ENCODE results near the gene GIMAP1.
A peak's percentile ranks its signal among the peaks of the same experiment; 100 is the strongest.
"Not testable (repeated sequence)": the region's sequence is repeated elsewhere in the genome, so short reads cannot be mapped to it uniquely, and the experiment has no call there.

The GIMAP1 gene

DNA sequence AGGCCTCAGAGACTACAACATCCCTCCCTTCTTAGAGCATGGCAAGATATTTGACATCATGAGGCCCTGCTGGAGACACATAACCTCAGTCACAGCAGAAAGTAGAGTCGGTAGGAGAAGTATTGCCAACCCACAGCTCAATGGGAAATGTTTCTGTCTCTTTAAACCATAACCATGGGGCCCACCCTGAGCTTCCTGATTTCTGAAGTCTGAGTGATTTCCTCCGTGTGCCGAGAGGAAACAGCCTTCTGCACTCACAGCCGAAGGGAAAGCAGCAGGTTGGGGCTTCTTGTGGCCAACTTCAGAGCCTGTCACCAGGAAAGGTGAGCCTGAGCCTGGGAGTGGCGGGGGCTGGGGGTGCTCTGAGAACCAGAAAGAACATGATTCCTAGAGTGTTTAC is at the start of gene GIMAP1:
TSS of gene GIMAP1 (plus strand) at position 246 of the 400 bp plus-strand sequence. CDS start 2,435 bp downstream, outside the sequence.
- peak; percentile 62 to 79 for DNase-seq

DNA sequence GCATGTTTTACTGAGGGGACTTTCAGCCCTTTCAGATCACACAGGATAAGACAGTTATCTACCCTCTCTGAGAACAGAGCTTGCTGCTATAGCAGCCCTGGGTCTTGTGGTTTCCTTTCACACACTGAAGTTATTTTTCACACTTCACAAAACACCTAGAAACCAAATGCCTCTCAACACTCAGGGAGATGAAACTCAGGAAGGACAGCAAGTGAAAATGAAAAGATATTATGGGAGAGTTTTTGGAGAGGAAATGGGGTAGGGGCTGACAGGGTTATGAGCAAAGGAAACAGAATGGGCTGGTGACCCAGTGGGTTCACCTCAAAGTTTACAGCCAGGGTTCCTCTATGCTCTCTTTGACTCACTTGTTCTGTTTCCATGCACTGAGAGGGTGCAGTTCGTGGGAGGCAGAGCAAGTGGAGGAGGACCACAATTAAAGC is 47.9 kb upstream of the GIMAP1 start:
- DNase-seq = no peak

DNA sequence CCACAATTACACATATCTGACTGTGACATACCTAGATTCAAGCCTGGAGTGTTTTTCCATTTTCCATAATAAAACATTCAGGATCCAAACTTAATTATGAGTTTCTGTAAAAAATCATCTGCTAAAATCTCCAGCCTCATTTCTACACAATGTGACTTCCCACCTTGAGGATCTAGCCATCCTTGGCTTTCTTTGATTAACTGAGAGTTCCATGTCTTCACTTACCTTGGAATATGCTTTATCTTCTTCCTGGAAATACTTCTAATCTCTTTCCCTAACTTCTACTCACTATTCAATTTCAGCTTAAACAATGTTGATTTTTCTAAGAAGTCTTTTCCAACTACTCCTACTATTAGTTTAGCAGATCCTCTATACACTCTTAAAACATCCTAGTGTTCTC is 47.4 kb upstream of the GIMAP1 start:
- no peak for DNase-seq

DNA sequence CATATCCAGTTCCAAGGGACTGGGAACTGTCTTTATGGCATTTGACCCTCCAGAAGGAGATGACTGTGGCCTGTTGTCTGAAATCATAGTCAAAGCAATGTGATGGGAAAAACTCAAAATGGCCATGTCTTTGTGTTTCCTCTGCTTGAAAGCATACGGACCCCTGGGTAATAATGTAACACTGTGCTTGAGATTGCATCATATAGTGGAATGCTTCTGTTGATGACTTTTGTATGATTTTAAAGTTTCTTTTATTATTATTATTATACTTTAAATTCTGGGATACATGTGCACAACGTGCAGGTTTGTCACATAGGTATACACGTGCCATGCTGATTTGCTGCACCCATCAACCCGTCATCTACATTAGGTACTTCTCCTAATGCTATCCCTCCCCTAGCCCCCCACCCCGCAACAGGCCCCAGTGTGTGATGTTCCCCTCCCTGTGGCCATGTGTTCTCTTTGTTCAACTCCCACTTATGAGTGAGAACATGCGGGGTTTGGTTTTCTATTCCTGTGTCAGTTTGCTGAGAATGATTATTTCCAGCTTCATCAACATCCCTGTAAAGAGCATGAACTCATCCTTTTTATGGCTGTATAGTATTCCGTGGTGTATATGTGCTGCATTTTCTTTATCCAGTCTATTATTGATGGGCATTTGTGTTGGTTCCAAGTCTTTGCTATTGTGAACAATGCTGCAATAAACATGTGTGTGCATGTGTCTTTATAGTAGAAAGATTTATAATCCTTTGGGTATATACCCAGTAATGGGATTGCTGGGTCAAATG is 44.4 kb upstream of the GIMAP1 start:
- not testable (repeated sequence) for DNase-seq

DNA sequence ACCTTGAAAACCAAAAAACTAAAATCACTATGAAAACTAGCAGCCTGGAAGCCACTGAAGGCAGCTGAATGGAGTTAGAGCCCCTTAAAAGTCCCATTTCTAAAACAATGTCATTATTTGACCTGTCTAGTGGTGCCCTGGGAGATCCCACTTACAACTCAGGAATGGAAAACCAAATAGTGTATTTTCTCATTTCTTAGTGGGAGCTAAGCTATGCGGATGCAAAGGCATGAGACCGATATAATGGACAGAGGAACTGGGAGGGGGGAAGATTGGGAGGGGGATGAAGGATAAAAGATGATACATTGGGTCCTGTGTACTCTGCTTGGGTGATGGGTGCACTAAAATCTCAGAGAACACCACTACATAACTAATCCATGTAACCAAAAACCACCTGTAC is 40.7 kb upstream of the GIMAP1 start:
- no peak for DNase-seq

DNA sequence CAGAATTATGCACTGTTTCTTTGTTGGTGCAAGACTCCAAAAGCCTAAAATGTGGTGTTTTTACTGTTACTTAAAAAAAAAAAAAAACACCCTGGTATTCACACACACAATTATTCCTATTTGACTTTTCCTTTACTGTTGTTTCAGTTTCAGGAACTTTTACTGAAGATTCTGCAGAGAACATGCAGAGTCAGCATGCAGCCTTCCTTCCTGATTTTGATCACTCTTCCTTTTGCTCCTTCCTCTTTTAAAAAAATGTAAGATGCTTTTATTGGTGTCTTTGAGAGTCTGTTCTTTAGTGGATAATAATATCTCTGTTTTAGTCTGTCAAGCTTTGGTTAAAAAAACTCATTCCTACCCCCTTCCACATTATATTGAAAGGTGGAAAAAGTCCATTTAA is 40.1 kb upstream of the GIMAP1 start:
- DNase-seq = peak in 1 of 2 experiments; percentile 32

DNA sequence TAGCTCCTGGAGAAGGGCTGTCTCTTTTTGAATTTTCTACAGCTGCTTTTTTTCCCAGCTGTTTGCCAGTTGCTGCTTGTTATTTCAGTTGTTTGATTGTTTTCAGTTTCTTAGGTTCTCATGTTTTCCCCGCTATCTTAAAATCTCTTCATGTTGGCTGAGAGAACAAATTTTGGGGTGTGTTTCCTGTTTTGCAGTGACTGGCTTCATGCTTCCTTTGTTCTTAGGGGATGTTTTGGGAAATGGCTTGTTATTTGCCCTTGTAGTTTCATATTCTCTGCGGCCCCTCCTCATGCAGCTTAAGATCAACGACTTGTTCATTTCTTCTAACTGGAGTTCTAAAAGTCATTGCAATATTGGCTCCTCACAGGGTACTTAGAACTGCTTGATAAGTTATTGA is 39.6 kb upstream of the GIMAP1 start:
- DNase-seq = not testable (repeated sequence)

DNA sequence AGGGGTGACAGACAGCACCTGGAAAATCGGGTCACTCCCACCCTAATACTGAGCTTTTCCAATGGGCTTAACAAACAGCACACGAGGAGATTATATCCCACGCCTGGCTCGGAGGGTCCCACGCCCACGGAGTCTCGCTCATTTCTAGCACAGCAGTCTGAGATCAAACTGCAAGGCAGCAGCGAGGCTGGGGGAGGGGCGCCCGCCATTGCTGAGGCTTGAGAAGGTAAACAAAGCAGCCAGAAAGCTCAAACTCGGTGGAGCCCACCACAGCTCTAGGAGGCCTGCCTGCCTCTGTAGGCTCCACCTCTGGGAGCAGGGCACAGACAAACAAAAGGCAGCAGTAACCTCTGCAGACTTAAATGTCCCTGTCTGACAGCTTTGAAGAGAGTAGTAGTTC is 37.8 kb upstream of the GIMAP1 start:
- DNase-seq = not testable (repeated sequence)

DNA sequence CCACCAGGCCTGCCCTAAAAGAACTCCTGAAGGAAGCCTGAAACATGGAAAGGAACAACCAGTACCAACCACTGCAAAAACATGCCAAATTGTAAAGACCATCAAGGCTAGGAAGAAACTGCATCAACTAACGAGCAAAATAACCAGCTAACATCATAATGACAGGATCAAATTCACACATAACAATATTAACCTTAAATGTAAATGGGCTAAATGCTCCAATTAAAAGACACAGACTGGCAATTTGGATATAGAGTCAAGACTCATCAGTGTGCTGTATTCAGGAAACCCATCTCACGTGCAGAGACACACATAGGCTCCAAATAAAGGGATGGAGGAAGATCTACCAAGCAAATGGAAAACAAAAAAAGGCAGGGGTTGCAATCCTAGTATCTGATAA is 36.0 kb upstream of the GIMAP1 start:
- not testable (repeated sequence) for DNase-seq

DNA sequence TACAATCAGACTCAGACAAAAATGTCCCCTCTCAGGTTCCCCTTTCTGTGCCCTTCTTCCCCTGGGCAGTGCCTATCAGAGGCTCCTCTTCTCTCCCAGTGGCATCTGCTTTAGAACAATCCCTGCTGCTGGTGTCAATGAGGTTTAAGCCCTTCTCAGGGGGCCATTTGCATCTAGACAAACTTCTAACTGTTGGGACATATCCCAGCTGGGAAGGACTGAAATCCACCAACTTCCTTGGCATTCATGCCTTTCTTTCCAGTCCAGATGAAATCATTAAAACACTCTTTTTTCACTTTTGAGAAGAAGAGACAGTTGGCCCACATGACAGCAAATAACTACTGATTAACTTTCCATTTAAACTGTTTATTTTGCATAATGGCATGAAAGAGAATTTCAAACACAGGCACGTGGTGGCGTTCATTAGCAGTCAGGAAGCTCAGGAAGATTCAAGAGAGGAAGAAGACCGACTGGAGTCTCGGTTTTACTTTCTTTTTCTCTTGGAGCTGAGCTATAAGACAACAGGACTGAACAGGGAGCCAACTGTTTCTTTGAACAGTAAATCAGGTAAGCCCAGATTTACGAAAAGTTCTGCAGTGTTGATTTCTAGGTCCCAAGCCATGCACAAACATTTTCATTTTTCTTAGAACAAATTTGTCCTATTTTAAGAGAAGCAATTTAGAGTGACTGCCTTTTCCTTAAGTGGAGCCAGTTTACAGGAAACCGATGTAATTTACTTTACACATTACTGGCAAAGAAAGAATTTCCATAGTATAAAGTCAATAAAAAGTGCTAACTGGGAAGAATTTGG is 31.0 kb upstream of the GIMAP1 start, which contains the start of gene GIMAP2:
TSS of gene GIMAP2 (plus strand) at position 488 of the 811 bp plus-strand sequence. CDS start 1,354 bp downstream, outside the sequence.
- peak; percentile 52 to 65 for DNase-seq

DNA sequence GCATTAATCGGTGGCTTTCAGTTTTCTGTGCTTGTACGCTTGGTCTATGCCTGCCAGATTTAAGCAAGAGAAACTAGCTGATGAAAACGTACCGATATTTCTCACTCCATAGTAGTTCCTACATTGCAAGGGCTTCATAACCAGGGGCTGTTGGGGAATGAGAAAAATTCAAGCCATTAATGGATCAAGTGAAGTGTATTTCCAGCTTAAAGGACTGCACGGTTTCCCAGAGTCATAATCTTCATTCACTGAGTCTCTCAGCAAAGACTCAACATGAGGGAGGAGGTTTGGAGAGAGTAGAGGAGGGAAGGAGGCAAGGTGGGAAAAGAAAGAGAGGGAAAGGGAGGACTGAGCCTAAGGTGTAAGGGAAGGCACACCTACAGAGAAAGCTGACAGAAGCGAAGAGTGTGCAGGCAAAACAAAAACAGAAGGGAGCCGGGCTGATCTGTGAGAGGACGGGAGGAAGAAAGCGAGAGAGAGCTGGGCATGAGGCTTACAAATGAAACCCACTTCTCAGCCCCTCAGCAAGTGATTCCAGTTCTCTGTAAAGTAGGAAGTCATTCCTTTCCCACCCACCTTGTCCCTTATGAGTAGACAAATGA is 30.3 kb upstream of the GIMAP1 start:
- peak in 1 of 2 experiments; percentile 40 for DNase-seq

DNA sequence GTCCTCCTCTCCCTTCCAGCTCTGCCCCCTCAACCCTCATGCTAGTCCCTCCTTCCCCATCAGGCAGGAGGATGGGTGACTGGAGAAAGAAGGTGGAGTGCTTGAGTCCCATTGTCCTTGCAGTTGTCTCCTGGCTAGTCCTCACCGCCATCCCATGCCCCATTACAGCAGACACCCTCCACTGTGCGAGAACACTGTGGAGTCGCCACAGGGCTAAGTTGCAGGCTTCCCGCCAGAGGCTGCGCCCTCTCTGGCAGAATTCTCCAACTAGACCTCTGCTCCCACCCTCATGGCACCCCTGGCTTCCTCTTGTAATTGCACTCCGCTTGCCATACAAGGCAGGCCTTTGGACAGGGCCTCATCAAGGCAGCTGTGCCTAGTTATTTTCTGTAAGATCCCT is 27.8 kb upstream of the GIMAP1 start:
- no peak for DNase-seq

DNA sequence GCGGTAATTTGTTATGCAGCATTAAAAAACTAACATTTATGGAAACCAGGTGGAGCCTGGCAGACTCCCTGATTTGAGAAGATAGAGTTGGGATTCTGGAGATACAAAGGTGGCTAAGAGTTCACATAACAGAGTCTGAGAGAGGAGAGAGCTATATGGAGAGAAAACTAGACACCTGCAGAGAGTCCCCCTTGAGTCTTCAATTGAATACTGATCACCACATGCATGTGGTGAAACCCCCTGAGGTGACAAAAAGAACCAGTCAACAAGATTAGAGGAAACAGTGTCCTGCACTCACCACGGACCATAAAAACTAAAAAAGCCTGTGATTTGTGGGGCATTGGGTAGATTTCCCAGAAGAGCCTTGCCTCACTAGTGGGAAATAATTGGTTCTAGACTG is 20.8 kb upstream of the GIMAP1 start:
- no peak for DNase-seq

DNA sequence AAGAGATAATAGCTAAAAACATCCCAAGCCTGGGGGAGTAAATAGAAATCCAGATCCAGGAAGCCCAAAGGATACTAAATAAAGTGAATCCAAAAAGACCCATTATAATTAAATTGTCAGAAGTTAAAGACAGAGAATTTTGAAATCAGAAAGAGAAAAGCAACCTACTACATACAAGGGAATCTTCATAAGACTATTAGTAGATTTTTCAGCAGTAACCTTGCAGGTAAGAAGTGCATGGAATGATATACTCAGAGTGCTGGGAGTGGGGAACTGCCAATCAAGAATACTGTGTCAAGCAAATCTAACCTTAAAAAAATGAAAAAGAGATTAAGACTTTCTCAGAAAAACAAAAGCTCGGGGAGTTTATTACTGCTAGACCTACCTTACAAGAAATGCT is 13.2 kb upstream of the GIMAP1 start:
- DNase-seq = no peak

DNA sequence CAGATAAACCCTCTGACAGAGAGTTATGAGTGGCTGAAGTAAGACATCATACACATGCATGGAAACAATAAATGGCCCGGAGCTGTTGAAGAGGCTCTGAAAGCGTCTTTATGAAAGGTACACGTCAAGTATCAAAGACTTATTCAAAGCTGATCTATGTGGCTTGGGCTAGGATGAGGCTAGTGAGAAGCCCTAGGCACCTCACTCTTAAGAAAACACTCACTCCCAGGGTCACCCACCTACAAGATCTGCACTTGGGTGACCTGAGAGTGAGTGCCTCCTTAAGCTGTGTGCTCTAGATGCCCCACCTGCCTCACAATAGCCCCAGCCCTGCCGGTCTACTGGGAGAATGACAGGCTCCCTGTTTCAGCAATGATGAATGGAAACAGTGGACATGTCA is 1.1 kb upstream of the GIMAP1 start:
- DNase-seq = no peak

DNA sequence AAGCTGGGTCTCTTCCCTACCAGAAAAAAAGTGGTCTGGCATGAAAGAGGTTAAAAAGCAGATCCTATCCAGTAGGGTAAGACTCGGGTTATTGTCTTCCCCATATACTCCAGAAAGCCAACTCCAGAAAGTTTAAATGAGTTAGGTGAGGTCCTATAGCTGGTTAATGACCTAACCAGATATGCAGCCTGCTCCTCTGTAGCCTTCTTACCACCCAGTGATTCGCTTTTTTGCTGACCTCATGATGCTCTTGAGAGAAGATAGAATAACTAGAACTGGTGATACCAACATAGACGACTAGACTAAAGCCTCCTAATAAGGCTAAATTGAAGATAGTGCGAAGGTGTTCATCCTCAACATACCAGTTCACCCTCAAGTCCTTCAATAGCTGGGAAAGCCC is 675 bp upstream of the GIMAP1 start:
- DNase-seq = no peak

DNA sequence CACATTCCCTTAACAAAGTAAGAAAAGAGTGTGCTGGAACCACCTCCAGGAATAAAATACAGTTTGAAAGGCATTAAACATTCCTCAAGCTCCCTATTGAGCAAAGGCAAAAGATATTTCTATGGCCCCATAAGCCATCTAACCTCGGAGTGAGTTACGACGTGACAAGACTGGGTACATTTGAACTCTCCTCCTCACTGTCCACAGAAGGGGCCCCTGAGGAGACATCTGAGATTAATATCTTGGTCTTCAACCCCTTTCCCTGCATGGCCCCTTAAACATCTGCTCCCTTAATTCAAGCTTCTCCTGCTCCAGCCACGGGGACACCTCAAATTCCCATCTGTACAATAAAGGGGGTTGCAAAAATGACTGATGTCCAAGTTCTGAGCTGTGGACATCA is 526 bp downstream of the GIMAP1 start:
- DNase-seq = no peak

DNA sequence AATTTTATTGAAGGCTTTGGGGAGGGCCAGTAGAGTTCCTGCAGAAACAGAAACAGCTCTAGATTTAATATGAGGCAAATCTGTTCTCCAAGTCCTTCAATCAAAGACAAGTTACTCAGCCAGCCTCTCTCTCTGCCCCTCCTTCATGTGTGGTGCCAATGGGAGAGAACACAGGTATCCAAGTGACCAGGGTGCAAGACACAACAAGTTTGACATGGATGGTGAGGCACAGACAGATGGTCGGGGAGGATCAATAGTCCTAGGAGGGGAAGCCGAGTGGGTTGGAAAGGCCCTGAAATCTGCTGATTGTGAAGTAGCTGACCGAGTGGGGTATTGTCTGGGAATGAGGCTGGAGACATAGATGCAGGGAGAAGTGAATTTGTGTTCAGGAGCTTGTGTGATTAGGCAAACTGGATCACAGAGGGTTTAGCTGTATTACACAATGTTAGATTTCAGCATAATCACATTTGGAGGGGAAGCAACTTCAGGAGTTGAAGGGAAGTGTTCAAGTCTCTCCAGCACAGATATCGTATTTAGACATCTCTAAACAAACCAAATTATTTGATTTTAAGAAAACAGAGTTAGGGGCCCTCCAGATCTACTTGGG is 1.5 kb downstream of the GIMAP1 start:
- DNase-seq = peak; percentile 49 to 72

DNA sequence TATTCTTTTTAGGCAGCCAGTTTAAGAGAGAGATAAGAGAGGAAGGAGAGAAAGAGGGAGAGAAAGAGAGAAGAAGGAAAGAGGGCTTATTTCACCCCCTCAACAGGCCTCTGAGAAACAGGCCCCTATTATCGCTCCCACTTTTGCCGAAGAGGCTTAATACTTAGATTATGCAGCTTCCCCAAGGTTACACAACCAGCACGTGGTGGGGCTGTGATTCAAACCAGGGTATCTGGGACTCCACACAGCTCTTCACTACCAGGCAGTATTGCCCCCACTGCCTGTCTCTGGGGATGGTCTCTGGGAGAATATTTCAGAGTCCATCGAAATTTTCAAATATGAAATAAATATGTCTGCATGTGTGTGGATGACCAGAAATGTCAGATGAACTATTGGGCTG is 3.0 kb downstream of the GIMAP1 start:
- no peak for DNase-seq

DNA sequence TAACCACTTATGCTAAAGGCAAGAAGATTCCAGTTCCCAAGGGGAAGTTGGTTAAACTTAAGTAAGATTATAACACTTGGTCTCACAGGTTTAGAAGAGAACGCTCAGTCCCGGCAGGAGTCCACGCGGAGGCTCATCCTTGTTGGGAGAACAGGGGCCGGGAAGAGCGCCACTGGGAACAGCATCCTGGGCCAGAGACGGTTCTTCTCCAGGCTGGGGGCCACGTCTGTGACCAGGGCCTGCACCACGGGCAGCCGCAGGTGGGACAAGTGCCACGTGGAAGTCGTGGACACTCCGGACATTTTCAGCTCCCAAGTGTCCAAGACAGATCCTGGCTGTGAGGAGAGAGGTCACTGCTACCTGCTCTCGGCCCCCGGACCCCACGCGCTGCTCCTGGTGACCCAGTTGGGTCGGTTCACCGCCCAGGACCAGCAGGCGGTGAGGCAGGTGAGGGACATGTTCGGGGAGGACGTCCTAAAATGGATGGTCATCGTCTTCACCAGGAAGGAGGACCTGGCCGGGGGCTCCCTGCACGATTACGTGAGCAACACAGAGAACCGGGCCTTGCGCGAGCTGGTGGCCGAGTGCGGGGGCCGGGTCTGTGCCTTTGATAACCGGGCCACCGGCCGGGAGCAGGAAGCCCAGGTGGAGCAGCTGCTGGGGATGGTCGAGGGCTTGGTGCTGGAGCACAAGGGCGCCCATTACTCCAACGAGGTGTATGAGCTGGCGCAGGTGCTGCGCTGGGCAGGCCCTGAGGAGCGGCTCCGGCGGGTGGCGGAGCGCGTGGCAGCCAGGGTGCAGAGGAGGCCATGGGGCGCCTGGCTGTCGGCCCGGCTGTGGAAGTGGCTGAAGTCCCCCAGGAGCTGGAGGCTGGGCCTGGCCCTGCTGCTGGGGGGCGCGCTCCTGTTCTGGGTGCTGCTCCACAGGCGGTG is 3.8 kb downstream of the GIMAP1 start:
- DNase-seq = no peak

DNA sequence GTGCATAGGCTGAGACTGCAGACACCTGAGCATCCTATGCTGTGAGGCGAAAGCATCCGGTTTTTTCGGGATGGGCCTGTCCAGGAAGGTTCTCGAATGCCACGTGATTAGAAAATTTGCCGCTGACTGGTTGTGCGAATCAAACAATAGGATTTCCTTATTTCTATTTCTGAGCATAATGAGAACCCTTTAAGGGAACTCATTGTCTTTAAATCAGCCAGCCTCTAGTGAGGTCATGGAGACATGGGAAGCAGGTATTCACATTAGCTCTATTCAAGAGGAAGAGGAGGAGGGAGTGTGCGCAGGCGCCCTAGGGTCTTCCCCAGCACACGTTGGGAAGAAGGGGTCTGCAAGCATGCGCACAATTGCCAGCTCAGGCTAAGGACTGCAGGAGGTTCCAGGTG is 5.6 kb downstream of the GIMAP1 start:
- no peak for DNase-seq

DNA sequence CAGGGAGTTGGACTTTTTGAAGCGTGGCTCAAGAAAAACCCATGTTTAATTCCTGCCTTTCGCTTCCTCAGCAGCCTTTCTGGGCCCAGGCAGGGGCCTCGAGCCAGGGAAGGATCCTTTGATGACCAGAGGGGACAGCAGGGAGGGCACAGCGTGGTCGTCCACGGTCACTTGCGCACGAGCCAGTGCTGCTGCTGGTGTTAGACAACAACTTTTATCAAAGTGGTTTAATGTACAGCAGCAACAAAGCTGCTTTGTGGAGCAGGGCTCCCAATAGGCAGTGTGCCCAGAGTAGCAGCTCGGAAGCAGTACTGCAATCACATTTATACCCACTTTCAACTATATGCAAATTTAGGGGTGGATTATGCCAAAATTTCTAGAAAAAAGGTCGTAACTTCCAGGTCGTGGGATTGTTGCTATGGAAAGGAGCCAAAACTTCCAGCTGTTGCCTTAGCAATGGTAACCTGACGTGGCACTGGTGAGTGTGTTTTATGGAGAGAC is 6.1 kb downstream of the GIMAP1 start:
- no peak for DNase-seq

All from AML-193 (cell line).